Osteoblast (primary cell): ENCODE measurements around the gene MELTF. TPM values are rescaled to one million over a fixed set of nuclear protein-coding genes. Genes with fewer than 3 reads are reported as not detected.

Source experiments
- DNase-seq: peaks from one replicate; pipeline ENCODE4 v3.0.0; 2011; ENCODE audit warnings: low spot score, mixed read lengths; ENCODE audit not compliant: insufficient read length; ENCODE audit errors: missing footprints
- H2AFZ ChIP-seq: 2 replicates; pipeline ENCODE4 v1.6.0; 2011; ENCODE audit warnings: mild to moderate bottlenecking, low read length
- H3K27ac ChIP-seq: 2 replicates; pipeline ENCODE4 v1.5.1; 2011; ENCODE audit warnings: mild to moderate bottlenecking, low read depth, low read length, moderate library complexity
- H3K27me3 ChIP-seq: 2 replicates; pipeline ENCODE4 v1.6.0; 2012; ENCODE audit warnings: mild to moderate bottlenecking, control low read depth, inconsistent platforms, low read length, moderate library complexity; ENCODE audit not compliant: insufficient read depth
- H3K36me3 ChIP-seq: 2 replicates; pipeline ENCODE4 v1.5.1; 2011; ENCODE audit warnings: mild to moderate bottlenecking, low read length, control low read depth, moderate library complexity; ENCODE audit not compliant: insufficient read depth
- H3K4me1 ChIP-seq: 2 replicates; pipeline ENCODE4 v1.5.1; 2011; ENCODE audit warnings: mild to moderate bottlenecking, low read length, control low read depth, moderate library complexity; ENCODE audit not compliant: insufficient read depth
- H3K4me2 ChIP-seq: 2 replicates; pipeline ENCODE4 v1.6.0; 2011; ENCODE audit warnings: mild to moderate bottlenecking, low read length; ENCODE audit not compliant: insufficient read depth
- H3K4me3 ChIP-seq: fragments of 200-600 bp; sonication (generic); 3 replicates; pipeline ENCODE4 v1.5.1; 2012; ENCODE audit warnings: mild to moderate bottlenecking, low read length, inconsistent platforms; ENCODE audit not compliant: insufficient read depth
- H3K79me2 ChIP-seq: 2 replicates; pipeline ENCODE4 v1.6.0; 2012; ENCODE audit warnings: mild to moderate bottlenecking, low read length, control low read depth, inconsistent platforms; ENCODE audit not compliant: insufficient read depth
- H3K9me3 ChIP-seq: 2 replicates; pipeline ENCODE4 v1.5.1; 2011; ENCODE audit warnings: low read depth, low read length, control low read depth
- H4K20me1 ChIP-seq: 2 replicates; pipeline ENCODE4 v1.6.0; 2012; ENCODE audit warnings: mild to moderate bottlenecking, low read length, control low read depth; ENCODE audit not compliant: insufficient read depth
- CTCF ChIP-seq: IDR thresholded peaks from 2 replicates; pipeline ENCODE4 v1.5.1; 2011; ENCODE audit warnings: mild to moderate bottlenecking, low read depth, low read length, moderate library complexity; ENCODE audit errors: extremely low read depth
- total RNA-seq: library from RNA; depleted of rRNA; stranded (reverse); fragments of >200 nt; gene quantifications from 2 replicates; pipeline ENCODE4 v1.2.3, GENCODE V29; 2012

MELTF gene
- total RNA-seq, 1 donor, result 5.1 TPM

GRCh38 chr3:196970547-196971093 is 59.0 kb downstream of the MELTF start:
- Histone ChIP-seq H3K27ac (no peak overlapping the region), H3K4me3 (no peak overlapping the region), H4K20me1 (no peaks in the 10 kb centered on the region), H3K4me2 (no peak overlapping the region), H3K36me3 (no peaks in the 10 kb centered on the region), H3K4me1 (peaks cover 11% of the 10 kb centered on the region), H3K9me3 (no peaks in the 10 kb centered on the region), H2AFZ (no peak overlapping the region), H3K27me3 (no peaks in the 10 kb centered on the region), H3K79me2 (no peaks in the 10 kb centered on the region)
- TF ChIP-seq CTCF, result no peak
- DNase-seq, result no peak

- Histone ChIP-seq H3K27ac (no peak overlapping the region), H3K4me1 (peaks cover 11% of the 10 kb centered on the region), H4K20me1 (no peaks in the 10 kb centered on the region), H3K79me2 (no peaks in the 10 kb centered on the region), H2AFZ (peak overlapping the region; percentile 77), H3K9me3 (no peaks in the 10 kb centered on the region), H3K36me3 (no peaks in the 10 kb centered on the region), H3K27me3 (no peaks in the 10 kb centered on the region), H3K4me3 (peak overlapping the region; percentile 78), H3K4me2 (peak overlapping the region; percentile 80)
- peak; percentile 98 for DNase-seq
- peak; percentile 48 for TF ChIP-seq CTCF
Observed at GRCh38 chr3:196969660-196970546, 59.7 kb downstream of the MELTF start.

GRCh38 chr3:196969134-196969659 is 60.4 kb downstream of the MELTF start:
- Histone ChIP-seq H3K4me2 (peak overlapping the region; percentile 80), H3K27ac (no peak overlapping the region), H4K20me1 (no peaks in the 10 kb centered on the region), H2AFZ (peak overlapping the region; percentile 77), H3K4me1 (peaks cover 11% of the 10 kb centered on the region), H3K4me3 (peak overlapping the region; percentile 78), H3K36me3 (no peaks in the 10 kb centered on the region), H3K27me3 (no peaks in the 10 kb centered on the region), H3K79me2 (no peaks in the 10 kb centered on the region), H3K9me3 (no peaks in the 10 kb centered on the region)
- DNase-seq, result peak; percentile 90
- no peak for TF ChIP-seq CTCF
